ENCODE results near the gene CWH43.
"Not testable (repeated sequence)": the region's sequence is repeated elsewhere in the genome, so short reads cannot be mapped to it uniquely, and the experiment has no call there.

Gene CWH43

GRCh38 chr4:49092608-49093135, 106.6 kb downstream of the CWH43 start:
- DNase-seq (ENCODE audit: extremely low read depth in 1 of 2, low read depth in 1 of 2), result not testable (repeated sequence)

GRCh38 chr4:49096215-49096614, 110.1 kb downstream of the CWH43 start:
- not testable (repeated sequence) for DNase-seq (ENCODE audit: extremely low read depth in 1 of 2, low read depth in 1 of 2)

GRCh38 chr4:49096627-49097026, 110.6 kb downstream of the CWH43 start:
- not testable (repeated sequence) for DNase-seq (ENCODE audit: extremely low read depth in 1 of 2, low read depth in 1 of 2)

GRCh38 chr4:49097071-49097470, 111.0 kb downstream of the CWH43 start:
- DNase-seq (ENCODE audit: extremely low read depth in 1 of 2, low read depth in 1 of 2), result not testable (repeated sequence)

DNA sequence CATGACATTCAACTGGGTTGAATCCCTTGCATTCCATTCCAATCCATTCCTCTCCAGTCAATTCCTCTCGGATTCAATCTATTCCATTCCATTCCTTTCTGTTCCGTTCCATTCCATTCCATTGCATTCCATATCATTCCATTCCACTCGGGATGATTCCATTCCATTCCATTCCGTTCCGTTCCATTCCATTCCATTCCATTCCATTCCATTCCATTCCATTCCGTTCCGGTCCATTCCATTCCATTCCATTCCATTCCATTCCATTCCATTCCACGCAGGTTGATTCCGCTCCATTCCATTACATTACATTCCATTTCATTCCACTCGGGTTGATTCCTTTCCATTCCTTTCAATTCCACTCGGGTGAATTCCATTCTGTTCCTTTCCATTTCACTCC, 111.4 kb downstream of the CWH43 start:
- not testable (repeated sequence) for DNase-seq (ENCODE audit: extremely low read depth in 1 of 2, low read depth in 1 of 2)

DNA sequence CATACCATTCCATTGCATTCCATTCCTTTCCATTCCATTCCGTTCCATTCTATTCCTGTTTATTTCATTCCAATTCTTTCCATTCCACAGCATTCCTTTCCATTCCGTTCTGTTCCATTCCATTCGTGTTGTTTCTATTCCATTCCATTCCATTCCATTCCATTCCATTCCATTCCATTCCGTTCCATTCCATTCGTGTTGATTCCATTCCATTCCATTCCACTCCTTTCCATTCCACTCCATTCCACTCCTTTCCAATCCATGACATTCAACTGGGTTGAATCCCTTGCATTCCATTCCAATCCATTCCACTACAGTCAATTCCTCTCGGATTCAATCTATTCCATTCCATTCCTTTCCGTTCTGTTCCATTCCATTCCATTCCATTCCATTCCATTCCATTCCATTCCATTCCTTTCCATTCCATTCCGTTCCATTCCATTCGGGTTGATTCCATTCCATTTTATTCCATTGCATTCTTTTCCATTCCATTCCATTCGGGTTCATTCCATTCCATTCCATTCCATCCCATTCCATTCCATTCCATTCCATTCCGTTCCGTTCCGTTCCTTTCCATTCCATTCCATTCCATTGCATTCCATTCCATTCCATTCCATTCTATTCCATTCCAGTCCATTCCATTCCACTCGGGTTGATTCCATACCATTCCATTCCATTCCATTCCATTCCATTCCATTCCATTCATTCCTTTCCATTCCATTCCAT, 112.1 kb downstream of the CWH43 start:
- DNase-seq (ENCODE audit: extremely low read depth in 1 of 2, low read depth in 1 of 2), result not testable (repeated sequence)

GRCh38 chr4:49099831-49100444, 113.9 kb downstream of the CWH43 start:
- not testable (repeated sequence) for DNase-seq (ENCODE audit: extremely low read depth in 1 of 2, low read depth in 1 of 2)

DNA sequence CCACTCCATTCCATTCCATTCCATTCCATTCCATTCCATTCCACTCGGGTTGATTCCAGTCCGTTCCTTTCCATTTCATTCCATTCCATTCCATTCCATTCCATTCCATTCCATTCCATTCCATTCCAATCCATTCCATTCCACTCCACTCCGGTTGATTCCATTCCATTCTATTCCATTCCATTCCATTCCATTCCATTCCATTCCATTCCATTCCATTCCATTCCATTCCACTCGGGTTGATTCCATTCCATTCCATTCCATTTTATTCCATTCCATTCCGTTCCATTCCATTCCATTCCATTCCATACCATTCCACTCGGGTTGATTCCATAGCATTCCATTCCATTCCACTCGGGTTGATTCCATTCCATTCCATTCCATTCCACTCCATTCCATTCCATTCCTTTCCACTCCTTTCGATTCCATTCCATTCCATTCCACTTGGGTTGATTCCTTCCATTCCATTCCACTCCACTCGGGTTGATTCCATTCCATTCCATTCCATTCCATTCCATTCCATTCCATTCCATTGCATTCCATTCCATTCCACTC, 116.3 kb downstream of the CWH43 start:
- DNase-seq (ENCODE audit: extremely low read depth in 1 of 2, low read depth in 1 of 2), result not testable (repeated sequence)

DNA sequence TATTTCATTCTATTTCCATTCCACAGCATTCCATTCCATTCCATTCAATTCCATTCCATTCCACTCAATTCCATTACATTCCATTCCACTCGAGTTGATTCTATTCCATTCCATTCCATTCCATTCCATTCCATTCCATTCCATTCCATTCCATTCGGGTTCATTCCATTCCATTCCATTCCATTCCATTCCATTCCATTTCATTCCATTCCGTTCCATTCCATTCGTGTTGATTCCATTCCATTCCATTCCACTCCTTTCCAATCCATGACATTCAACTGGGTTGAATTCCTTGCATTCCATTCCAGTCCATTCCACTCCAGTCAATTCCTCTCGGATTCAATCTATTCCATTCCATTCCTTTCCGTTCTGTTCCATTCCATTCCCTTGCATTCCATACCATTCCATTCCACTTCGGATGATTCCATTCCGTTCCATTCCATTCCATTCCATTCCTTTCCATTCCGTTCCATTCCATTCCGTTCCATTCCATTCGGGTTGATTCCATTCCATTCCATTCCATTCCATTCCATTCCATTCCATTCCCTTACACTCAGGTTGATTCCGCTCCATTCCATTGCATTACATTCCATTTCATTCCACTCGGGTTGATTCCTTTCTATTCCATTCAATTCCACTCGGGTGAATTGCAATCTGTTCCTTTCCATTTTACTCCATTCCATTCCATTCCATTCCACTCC, 117.5 kb downstream of the CWH43 start:
- not testable (repeated sequence) for DNase-seq (ENCODE audit: extremely low read depth in 1 of 2, low read depth in 1 of 2)

- not testable (repeated sequence) for DNase-seq (ENCODE audit: extremely low read depth in 1 of 2, low read depth in 1 of 2)
Observed at GRCh38 chr4:49104231-49104930, 118.3 kb downstream of the CWH43 start.

DNA sequence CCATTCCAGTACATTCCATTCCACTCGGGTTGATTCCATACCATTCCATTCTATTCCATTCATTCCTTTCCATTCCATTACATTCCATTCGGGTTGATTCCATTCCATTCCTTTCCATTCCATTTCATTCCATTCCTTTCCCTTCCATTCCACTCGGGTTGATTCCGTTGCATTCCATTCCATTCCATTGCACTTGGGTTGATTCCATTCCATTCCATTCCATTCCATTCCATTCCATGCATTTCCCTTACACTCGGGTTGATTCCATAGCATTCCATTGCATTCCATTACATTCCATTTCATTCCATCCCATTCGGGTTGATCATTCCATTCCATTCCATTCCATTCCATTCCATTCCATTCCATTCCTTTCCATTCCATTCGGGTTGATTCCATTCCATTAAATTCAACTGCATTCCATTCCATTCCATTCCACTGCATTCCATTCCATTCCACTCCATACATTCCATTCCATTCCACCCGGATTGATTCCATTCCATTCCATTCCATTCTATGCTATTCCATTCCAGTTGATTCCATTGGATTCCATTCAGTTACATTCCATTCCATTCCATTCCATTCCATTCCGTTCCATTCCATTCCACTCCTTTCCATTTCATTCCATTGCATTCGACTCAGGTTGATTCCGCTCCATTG, 119.3 kb downstream of the CWH43 start:
- not testable (repeated sequence) for DNase-seq (ENCODE audit: extremely low read depth in 1 of 2, low read depth in 1 of 2)

GRCh38 chr4:49107262-49107661, 121.2 kb downstream of the CWH43 start:
- not testable (repeated sequence) for DNase-seq (ENCODE audit: extremely low read depth in 1 of 2, low read depth in 1 of 2)

DNA sequence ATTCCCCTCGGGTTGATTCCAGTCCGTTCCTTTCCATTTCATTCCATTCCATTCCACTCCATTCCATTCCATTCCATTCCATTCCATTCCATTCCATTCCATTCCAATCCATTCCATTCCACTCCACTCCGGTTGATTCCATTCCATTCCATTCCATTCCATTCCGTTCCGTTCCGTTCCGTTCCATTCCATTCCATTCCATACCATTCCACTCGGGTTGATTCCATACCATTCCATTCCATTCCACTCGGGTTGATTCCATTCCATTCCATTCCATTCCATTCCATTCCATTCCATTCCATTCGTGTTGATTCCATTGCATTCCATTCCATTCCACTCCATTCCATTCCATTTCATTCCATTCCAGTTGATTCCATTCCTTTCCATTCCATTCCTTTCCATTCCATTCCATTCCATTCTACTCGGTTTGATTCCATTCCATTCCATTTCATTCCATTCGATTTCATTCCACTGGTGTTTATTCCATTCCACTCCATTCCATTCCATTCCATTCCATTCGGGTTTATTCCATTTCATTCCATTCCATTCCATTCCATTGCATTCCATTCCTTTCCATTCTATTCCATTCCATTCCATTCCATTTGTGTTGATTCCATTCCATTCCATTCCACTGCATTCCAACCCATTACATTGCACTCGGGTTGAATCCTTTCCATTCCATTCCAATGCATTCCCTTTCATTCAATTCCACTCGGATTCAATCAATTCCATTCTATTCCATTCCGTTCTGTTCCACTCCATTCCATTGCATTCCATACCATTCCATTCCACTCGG, 122.3 kb downstream of the CWH43 start:
- DNase-seq (ENCODE audit: extremely low read depth in 1 of 2, low read depth in 1 of 2), result not testable (repeated sequence)

- DNase-seq (ENCODE audit: extremely low read depth in 1 of 2, low read depth in 1 of 2), result not testable (repeated sequence)
Observed at GRCh38 chr4:49109567-49110166, 123.6 kb downstream of the CWH43 start.

DNA sequence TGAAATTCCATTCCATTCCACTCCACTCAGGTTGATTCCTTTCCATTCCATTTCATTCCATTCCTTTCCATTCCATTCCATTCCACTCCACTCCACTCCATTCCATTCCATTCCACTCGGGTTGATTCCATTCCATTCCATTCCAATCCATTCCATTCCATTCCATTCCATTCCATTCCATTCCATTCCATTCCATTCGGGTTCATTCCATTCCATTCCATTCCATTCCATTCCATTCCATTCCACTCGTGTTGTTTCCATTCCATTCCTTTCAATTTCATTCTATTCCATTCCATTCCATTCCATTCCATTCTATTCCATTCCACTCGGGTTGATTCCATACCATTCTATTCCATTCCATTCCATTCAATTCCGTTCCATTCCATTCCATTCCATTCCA, 124.5 kb downstream of the CWH43 start:
- not testable (repeated sequence) for DNase-seq (ENCODE audit: extremely low read depth in 1 of 2, low read depth in 1 of 2)
